ENCODE data around the gene ZNF157. TPM values are rescaled to one million over a fixed set of nuclear protein-coding genes. Genes with fewer than 3 reads are reported as not detected.

Gene ZNF157
- total RNA-seq, 1 donor from 2014 or later = not detected

GRCh38 chrX:47448165-47448806 lies 77.9 kb downstream of the ZNF157 start:
- TF ChIP-seq CTCF (IDR thresholded peaks at IDR 0.05; ENCODE audit: borderline replicate concordance) = no peak
- H3K36me3 ChIP-seq = peaks cover 57% of the 10 kb centered on the region
- no peak overlapping the region for H3K4me3 ChIP-seq
- intact Hi-C loops (cut with micrococcal nuclease) = no loop called here
- no peaks in the 10 kb centered on the region for H3K27me3 ChIP-seq (ENCODE audit: low read depth)
- no peaks in the 10 kb centered on the region for H3K4me1 ChIP-seq
- no peak overlapping the region for H3K27ac ChIP-seq (replicated peaks)
- H3K9me3 ChIP-seq (replicated peaks) = peaks cover 23% of the 10 kb centered on the region
- no peak for DNase-seq

GRCh38 chrX:47452112-47452511 lies 81.7 kb downstream of the ZNF157 start:
- peaks cover 21% of the 10 kb centered on the region for H3K9me3 ChIP-seq (replicated peaks)
- peaks cover 9% of the 10 kb centered on the region for H3K4me1 ChIP-seq
- H3K27ac ChIP-seq (replicated peaks) = no peak overlapping the region
- peaks cover 79% of the 10 kb centered on the region for H3K36me3 ChIP-seq
- no peaks in the 10 kb centered on the region for H3K27me3 ChIP-seq (ENCODE audit: low read depth)
- intact Hi-C loops (cut with micrococcal nuclease) = no loop called here
- DNase-seq = no peak
- H3K4me3 ChIP-seq = no peak overlapping the region
- no peak for TF ChIP-seq CTCF (IDR thresholded peaks at IDR 0.05; ENCODE audit: borderline replicate concordance)

GRCh38 chrX:47456080-47456479 lies 85.7 kb downstream of the ZNF157 start:
- Histone ChIP-seq H3K27me3 (ENCODE audit: low read depth) (no peaks in the 10 kb centered on the region), H3K27ac (replicated peaks) (no peak overlapping the region), H3K36me3 (peaks cover 45% of the 10 kb centered on the region), H3K4me1 (peaks cover 9% of the 10 kb centered on the region), H3K4me3 (no peak overlapping the region), H3K9me3 (replicated peaks) (no peaks in the 10 kb centered on the region)
- peak; percentile 30 for DNase-seq
- no peak for TF ChIP-seq CTCF (IDR thresholded peaks at IDR 0.05; ENCODE audit: borderline replicate concordance)
- intact Hi-C loops (cut with micrococcal nuclease) = no loop called here

- H3K27ac ChIP-seq (replicated peaks) = no peak overlapping the region
- H3K9me3 ChIP-seq (replicated peaks) = no peaks in the 10 kb centered on the region
- H3K36me3 ChIP-seq = peaks cover 21% of the 10 kb centered on the region
- no peak overlapping the region for H3K4me3 ChIP-seq
- intact Hi-C loops (cut with micrococcal nuclease) = no loop called here
- H3K4me1 ChIP-seq = peaks cover 9% of the 10 kb centered on the region
- no peaks in the 10 kb centered on the region for H3K27me3 ChIP-seq (ENCODE audit: low read depth)
- no peak for DNase-seq
- no peak for TF ChIP-seq CTCF (IDR thresholded peaks at IDR 0.05; ENCODE audit: borderline replicate concordance)
These were observed 88.2 kb downstream of the ZNF157 start for GRCh38 chrX:47458528-47458927.

- H3K4me1 ChIP-seq = peaks cover 9% of the 10 kb centered on the region
- H3K4me3 ChIP-seq = no peak overlapping the region
- no peak for TF ChIP-seq CTCF (IDR thresholded peaks at IDR 0.05; ENCODE audit: borderline replicate concordance)
- no peaks in the 10 kb centered on the region for H3K9me3 ChIP-seq (replicated peaks)
- no peak overlapping the region for H3K27ac ChIP-seq (replicated peaks)
- no peaks in the 10 kb centered on the region for H3K27me3 ChIP-seq (ENCODE audit: low read depth)
- peaks cover 4% of the 10 kb centered on the region for H3K36me3 ChIP-seq
- DNase-seq = no peak
- intact Hi-C loops (cut with micrococcal nuclease) = no loop called here
These were observed 90.2 kb downstream of the ZNF157 start for GRCh38 chrX:47460561-47460960.

Other genes with a start within 250 kb of the ZNF157 start
- 171 TPM for gene NDUFB11, start 225.9 kb upstream of the ZNF157 start, total RNA-seq
- gene RBM10, start 225.4 kb upstream of the ZNF157 start, total RNA-seq = 27.8 TPM
- 99.8 TPM for gene UBA1, start 176.7 kb upstream of the ZNF157 start, total RNA-seq
- 120 TPM for gene CDK16, start 151.9 kb upstream of the ZNF157 start, total RNA-seq
- 42.2 TPM for gene USP11, start 137.6 kb upstream of the ZNF157 start, total RNA-seq
- 16.1 TPM for gene ZNF41, start 112.6 kb downstream of the ZNF157 start, total RNA-seq
- gene ARAF, start 190.6 kb downstream of the ZNF157 start, total RNA-seq = 76.4 TPM
- 99.3 TPM for gene TIMP1, start 211.9 kb downstream of the ZNF157 start, total RNA-seq
- gene SYN1, start 249.3 kb downstream of the ZNF157 start, total RNA-seq = 13.9 TPM